ENCODE measurements around the gene MEGF11.

Gene MEGF11

GRCh38 chr15:66224946-66225345 is 28.6 kb downstream of the MEGF11 start:
- WGBS (ENCODE audit: extremely low coverage, insufficient coverage, low lambda C conversion rate) = no CpG with 5 or more reads among the region's 6 CpGs
- H3K79me2 ChIP-seq (ENCODE audit: control insufficient read depth, insufficient read depth, low read length) = no peaks in the 10 kb centered on the region

DNA sequence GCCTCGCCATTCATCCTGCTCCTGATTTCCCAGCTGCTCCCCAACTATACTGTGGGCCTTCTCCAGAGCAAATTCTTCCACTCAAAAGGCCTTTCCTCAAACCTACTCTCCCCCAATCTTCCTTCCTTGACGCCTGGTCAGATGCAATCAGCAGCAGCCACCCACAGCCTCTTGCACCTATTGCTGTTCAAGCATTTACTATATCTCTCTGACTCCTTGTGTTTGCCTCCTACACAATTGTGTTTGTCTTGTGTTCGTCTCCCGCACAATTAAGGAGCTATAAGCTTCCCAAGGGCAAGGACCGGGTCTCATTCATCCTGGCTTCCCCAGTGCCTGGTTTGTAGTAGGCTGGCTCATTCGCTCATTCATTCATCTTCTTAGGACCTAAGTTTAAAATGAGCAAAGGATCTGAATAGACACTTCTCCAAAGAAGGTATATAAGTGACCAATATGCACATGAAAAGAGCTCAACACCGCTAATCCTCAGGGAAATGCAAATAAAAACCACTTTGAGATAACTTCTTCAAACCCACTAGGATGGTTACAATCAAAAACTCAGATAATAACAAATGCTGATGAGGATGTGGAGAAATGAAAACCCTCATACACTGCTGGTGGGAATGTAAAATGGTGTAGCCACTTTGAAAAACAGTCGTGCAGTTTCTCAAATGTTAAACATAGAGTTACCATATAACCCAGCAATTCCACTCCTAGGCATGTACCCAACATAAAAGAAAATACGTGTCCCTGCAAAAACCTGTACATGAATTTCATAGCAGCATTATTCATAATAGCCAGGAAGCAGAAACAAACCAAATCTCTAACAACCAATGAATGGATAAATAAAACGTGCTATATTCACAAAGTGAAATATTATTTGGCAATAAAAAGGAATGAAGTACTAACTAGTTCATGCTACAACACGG is 31.0 kb downstream of the MEGF11 start:
- Histone ChIP-seq H2AK5ac (ENCODE audit: low read length) (no peak overlapping the region), H3K27me3 (ENCODE audit: insufficient read depth, low read length, poor library complexity) (no peaks in the 10 kb centered on the region), H3K4me2 (ENCODE audit: low read length) (no peak overlapping the region), H3K56ac (ENCODE audit: low read length) (no peak overlapping the region), H4K5ac (ENCODE audit: low read length) (no peak overlapping the region), H3K4ac (ENCODE audit: low read depth, low read length) (no peak overlapping the region), H4K8ac (ENCODE audit: low read depth, low read length) (no peak overlapping the region), H3K27ac (ENCODE audit: low read depth, low read length) (no peak overlapping the region), H3K79me1 (ENCODE audit: low read length) (no peaks in the 10 kb centered on the region), H2BK5ac (ENCODE audit: low read length) (no peak overlapping the region), H3K36me3 (ENCODE audit: control insufficient read depth, insufficient read depth, low read length) (no peaks in the 10 kb centered on the region), H2BK15ac (replicated peaks; ENCODE audit: low read depth) (no peak overlapping the region), H3K9ac (ENCODE audit: low read length) (no peak overlapping the region), H3K18ac (ENCODE audit: low read length) (no peak overlapping the region), H3K79me2 (ENCODE audit: control insufficient read depth, insufficient read depth, low read length) (no peaks in the 10 kb centered on the region), H3K23ac (ENCODE audit: low read length) (no peak overlapping the region), H2BK120ac (ENCODE audit: low read depth, low read length) (no peak overlapping the region), H3K4me3 (ENCODE audit: low read length) (no peak overlapping the region), H3K4me1 (ENCODE audit: control insufficient read depth, low read depth, low read length) (no peaks in the 10 kb centered on the region)
- DNase-seq = no peak
- no CpG with 5 or more reads among the region's 11 CpGs for WGBS (ENCODE audit: extremely low coverage, insufficient coverage, low lambda C conversion rate)

More at GRCh38 chr15:66224946-66225345, 28.6 kb downstream of the MEGF11 start:
- H2BK120ac ChIP-seq (ENCODE audit: low read depth, low read length) = no peak overlapping the region
- H3K36me3 ChIP-seq (ENCODE audit: control insufficient read depth, insufficient read depth, low read length) = no peaks in the 10 kb centered on the region
- no peak overlapping the region for H3K18ac ChIP-seq (ENCODE audit: low read length)
- H3K27me3 ChIP-seq (ENCODE audit: insufficient read depth, low read length, poor library complexity) = no peaks in the 10 kb centered on the region
- H3K4me3 ChIP-seq (ENCODE audit: low read length) = no peak overlapping the region
- H4K8ac ChIP-seq (ENCODE audit: low read depth, low read length) = no peak overlapping the region
- no peak overlapping the region for H3K23ac ChIP-seq (ENCODE audit: low read length)
- H3K56ac ChIP-seq (ENCODE audit: low read length) = no peak overlapping the region
- H3K4me1 ChIP-seq (ENCODE audit: control insufficient read depth, low read depth, low read length) = no peaks in the 10 kb centered on the region
- H4K5ac ChIP-seq (ENCODE audit: low read length) = no peak overlapping the region
- no peak overlapping the region for H3K4me2 ChIP-seq (ENCODE audit: low read length)
- no peak overlapping the region for H2BK5ac ChIP-seq (ENCODE audit: low read length)
- no peak overlapping the region for H3K27ac ChIP-seq (ENCODE audit: low read depth, low read length)
- H2BK15ac ChIP-seq (replicated peaks; ENCODE audit: low read depth) = no peak overlapping the region
- H3K9ac ChIP-seq (ENCODE audit: low read length) = no peak overlapping the region
- DNase-seq = no peak
- H3K4ac ChIP-seq (ENCODE audit: low read depth, low read length) = no peak overlapping the region
- no peaks in the 10 kb centered on the region for H3K79me1 ChIP-seq (ENCODE audit: low read length)
- H2AK5ac ChIP-seq (ENCODE audit: low read length) = no peak overlapping the region

DNA sequence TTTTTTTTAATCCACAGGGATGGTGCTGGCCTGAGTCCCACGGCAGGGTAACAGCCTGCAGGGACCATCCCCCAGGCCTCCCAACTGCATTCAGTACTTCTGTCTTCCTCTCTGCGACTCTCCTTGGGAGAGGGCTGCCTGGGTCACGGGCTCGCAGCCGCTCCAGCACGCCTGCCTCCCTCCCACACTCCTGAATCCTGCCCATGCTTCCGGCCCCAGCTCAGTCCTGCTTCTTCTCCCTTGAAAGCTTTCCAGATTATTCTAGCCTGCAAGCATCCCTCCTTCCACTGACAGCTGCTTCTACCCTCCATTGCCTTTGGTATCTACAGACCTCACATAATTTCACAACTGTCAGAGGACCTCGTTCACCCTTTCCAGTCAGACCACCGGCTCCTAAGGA is 32.4 kb downstream of the MEGF11 start:
- Histone ChIP-seq H3K27ac (ENCODE audit: low read depth, low read length) (no peak overlapping the region), H3K4me3 (ENCODE audit: low read length) (no peak overlapping the region), H3K23ac (ENCODE audit: low read length) (no peak overlapping the region), H3K79me1 (ENCODE audit: low read length) (no peaks in the 10 kb centered on the region), H3K4me2 (ENCODE audit: low read length) (no peak overlapping the region), H2AK5ac (ENCODE audit: low read length) (no peak overlapping the region), H2BK15ac (replicated peaks; ENCODE audit: low read depth) (no peak overlapping the region), H2BK120ac (ENCODE audit: low read depth, low read length) (no peak overlapping the region), H3K18ac (ENCODE audit: low read length) (no peak overlapping the region), H3K36me3 (ENCODE audit: control insufficient read depth, insufficient read depth, low read length) (no peaks in the 10 kb centered on the region), H2BK5ac (ENCODE audit: low read length) (no peak overlapping the region), H3K27me3 (ENCODE audit: insufficient read depth, low read length, poor library complexity) (no peaks in the 10 kb centered on the region), H3K79me2 (ENCODE audit: control insufficient read depth, insufficient read depth, low read length) (no peaks in the 10 kb centered on the region), H4K5ac (ENCODE audit: low read length) (no peak overlapping the region), H4K8ac (ENCODE audit: low read depth, low read length) (no peak overlapping the region), H3K9ac (ENCODE audit: low read length) (no peak overlapping the region), H3K4ac (ENCODE audit: low read depth, low read length) (no peak overlapping the region), H3K56ac (ENCODE audit: low read length) (no peak overlapping the region), H3K4me1 (ENCODE audit: control insufficient read depth, low read depth, low read length) (no peaks in the 10 kb centered on the region)
- no CpG with 5 or more reads among the region's 9 CpGs for WGBS (ENCODE audit: extremely low coverage, insufficient coverage, low lambda C conversion rate)
- DNase-seq = no peak

GRCh38 chr15:66220601-66221000 is 32.9 kb downstream of the MEGF11 start:
- DNase-seq = no peak
- no peak overlapping the region for H2BK5ac ChIP-seq (ENCODE audit: low read length)
- no peak overlapping the region for H3K4me2 ChIP-seq (ENCODE audit: low read length)
- no peaks in the 10 kb centered on the region for H3K27me3 ChIP-seq (ENCODE audit: insufficient read depth, low read length, poor library complexity)
- H2BK15ac ChIP-seq (replicated peaks; ENCODE audit: low read depth) = no peak overlapping the region
- no peaks in the 10 kb centered on the region for H3K79me2 ChIP-seq (ENCODE audit: control insufficient read depth, insufficient read depth, low read length)
- no peak overlapping the region for H3K18ac ChIP-seq (ENCODE audit: low read length)
- no peaks in the 10 kb centered on the region for H3K36me3 ChIP-seq (ENCODE audit: control insufficient read depth, insufficient read depth, low read length)
- no peak overlapping the region for H2AK5ac ChIP-seq (ENCODE audit: low read length)
- H3K56ac ChIP-seq (ENCODE audit: low read length) = no peak overlapping the region
- H4K8ac ChIP-seq (ENCODE audit: low read depth, low read length) = no peak overlapping the region
- no peak overlapping the region for H2BK120ac ChIP-seq (ENCODE audit: low read depth, low read length)
- H3K9ac ChIP-seq (ENCODE audit: low read length) = no peak overlapping the region
- no peak overlapping the region for H3K4ac ChIP-seq (ENCODE audit: low read depth, low read length)
- no peaks in the 10 kb centered on the region for H3K4me1 ChIP-seq (ENCODE audit: control insufficient read depth, low read depth, low read length)
- no peak overlapping the region for H4K5ac ChIP-seq (ENCODE audit: low read length)
- no peak overlapping the region for H3K23ac ChIP-seq (ENCODE audit: low read length)
- H3K27ac ChIP-seq (ENCODE audit: low read depth, low read length) = no peak overlapping the region
- no peak overlapping the region for H3K4me3 ChIP-seq (ENCODE audit: low read length)
- H3K79me1 ChIP-seq (ENCODE audit: low read length) = no peaks in the 10 kb centered on the region
- no CpG with 5 or more reads among the region's 6 CpGs for WGBS (ENCODE audit: extremely low coverage, insufficient coverage, low lambda C conversion rate)

- Histone ChIP-seq H3K79me2 (ENCODE audit: control insufficient read depth, insufficient read depth, low read length) (no peaks in the 10 kb centered on the region), H3K4ac (ENCODE audit: low read depth, low read length) (no peak overlapping the region), H3K4me2 (ENCODE audit: low read length) (no peak overlapping the region), H3K79me1 (ENCODE audit: low read length) (no peaks in the 10 kb centered on the region), H3K36me3 (ENCODE audit: control insufficient read depth, insufficient read depth, low read length) (no peaks in the 10 kb centered on the region), H3K27me3 (ENCODE audit: insufficient read depth, low read length, poor library complexity) (no peaks in the 10 kb centered on the region), H2BK15ac (replicated peaks; ENCODE audit: low read depth) (no peak overlapping the region), H2AK5ac (ENCODE audit: low read length) (no peak overlapping the region), H3K56ac (ENCODE audit: low read length) (no peak overlapping the region), H2BK5ac (ENCODE audit: low read length) (no peak overlapping the region), H3K27ac (ENCODE audit: low read depth, low read length) (no peak overlapping the region), H4K5ac (ENCODE audit: low read length) (no peak overlapping the region), H3K18ac (ENCODE audit: low read length) (no peak overlapping the region), H3K4me1 (ENCODE audit: control insufficient read depth, low read depth, low read length) (no peaks in the 10 kb centered on the region), H4K8ac (ENCODE audit: low read depth, low read length) (no peak overlapping the region), H2BK120ac (ENCODE audit: low read depth, low read length) (no peak overlapping the region), H3K23ac (ENCODE audit: low read length) (no peak overlapping the region), H3K4me3 (ENCODE audit: low read length) (no peak overlapping the region), H3K9ac (ENCODE audit: low read length) (no peak overlapping the region)
- no peak for DNase-seq
- no CpG with 5 or more reads among the region's 2 CpGs for WGBS (ENCODE audit: extremely low coverage, insufficient coverage, low lambda C conversion rate)
These were observed 34.2 kb downstream of the MEGF11 start for GRCh38 chr15:66219339-66219738.

- Histone ChIP-seq H3K36me3 (ENCODE audit: control insufficient read depth, insufficient read depth, low read length) (no peaks in the 10 kb centered on the region), H3K9ac (ENCODE audit: low read length) (no peak overlapping the region), H3K4me1 (ENCODE audit: control insufficient read depth, low read depth, low read length) (no peaks in the 10 kb centered on the region), H3K56ac (ENCODE audit: low read length) (no peak overlapping the region), H3K23ac (ENCODE audit: low read length) (no peak overlapping the region), H3K4me3 (ENCODE audit: low read length) (no peak overlapping the region), H3K4me2 (ENCODE audit: low read length) (no peak overlapping the region), H3K27me3 (ENCODE audit: insufficient read depth, low read length, poor library complexity) (no peaks in the 10 kb centered on the region), H4K5ac (ENCODE audit: low read length) (no peak overlapping the region), H3K18ac (ENCODE audit: low read length) (no peak overlapping the region), H3K27ac (ENCODE audit: low read depth, low read length) (no peak overlapping the region), H3K79me1 (ENCODE audit: low read length) (no peaks in the 10 kb centered on the region), H2BK15ac (replicated peaks; ENCODE audit: low read depth) (no peak overlapping the region), H3K79me2 (ENCODE audit: control insufficient read depth, insufficient read depth, low read length) (no peaks in the 10 kb centered on the region), H4K8ac (ENCODE audit: low read depth, low read length) (no peak overlapping the region), H3K4ac (ENCODE audit: low read depth, low read length) (no peak overlapping the region), H2BK5ac (ENCODE audit: low read length) (no peak overlapping the region), H2BK120ac (ENCODE audit: low read depth, low read length) (no peak overlapping the region), H2AK5ac (ENCODE audit: low read length) (no peak overlapping the region)
- DNase-seq = no peak
- WGBS (ENCODE audit: extremely low coverage, insufficient coverage, low lambda C conversion rate) = no CpG with 5 or more reads among the region's 2 CpGs
These were observed 36.7 kb downstream of the MEGF11 start for GRCh38 chr15:66216806-66217205.
